Astrocyte of the cerebellum (primary cell): ENCODE results near the gene GFOD1.

Source experiments
- DNase-seq: peaks from one replicate; pipeline ENCODE4 v3.0.0-alpha.2; 2011; ENCODE audit warnings: low read depth
- H3K4me3 ChIP-seq: 2 replicates; pipeline ENCODE4 v1.5.1; 2011; ENCODE audit warnings: mild to moderate bottlenecking, low read depth, low read length, moderate library complexity
- in situ Hi-C: cut with HindIII; loops from 2 replicates; pipeline ENCODE4 v1.10.0; 2017; ENCODE audit warnings: low sequenced_read_pairs
- TF ChIP-seq, protein P1 (sequence below): IDR thresholded peaks from 2 replicates; pipeline ENCODE4 v1.5.1; 2012; ENCODE audit warnings: low read length, low read depth, moderate library complexity, mild to moderate bottlenecking; ENCODE audit errors: missing control alignments

GFOD1 gene

DNA sequence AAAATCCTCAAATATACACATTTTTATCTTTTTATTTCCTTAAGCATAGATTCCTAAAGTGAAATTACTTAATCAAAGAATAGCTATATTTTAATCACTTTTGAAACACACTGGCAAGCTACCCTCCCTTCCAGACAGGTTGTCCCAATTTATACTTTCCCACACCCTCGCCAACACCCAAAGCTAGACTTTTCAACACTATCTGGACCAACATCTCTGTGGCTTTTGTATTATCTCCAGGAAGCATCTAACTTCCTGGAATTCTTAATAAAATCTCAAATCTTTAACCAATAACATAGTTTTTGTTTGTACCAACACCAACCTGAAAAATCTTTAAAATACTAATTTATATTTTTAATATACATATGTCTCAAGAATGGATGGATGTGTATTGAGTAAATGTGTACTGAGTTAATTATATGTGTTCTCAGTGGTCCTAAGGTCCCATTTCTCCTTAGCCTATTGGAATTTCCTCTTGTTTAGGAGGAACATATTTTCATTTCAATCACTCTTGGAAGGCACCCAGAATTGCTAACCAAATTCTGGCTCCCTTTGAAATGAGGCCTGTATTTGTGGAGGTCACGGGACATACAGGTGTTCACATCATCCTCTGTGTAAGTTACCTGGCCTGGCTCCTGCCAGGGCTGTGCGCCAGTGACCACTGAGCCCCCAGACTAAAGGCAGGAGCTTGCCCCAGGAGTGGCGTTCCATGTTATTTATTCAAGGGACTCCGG lies 17.4 kb upstream of the GFOD1 start:
- H3K4me3 ChIP-seq = no peak overlapping the region
- TF ChIP-seq, protein P1, sequence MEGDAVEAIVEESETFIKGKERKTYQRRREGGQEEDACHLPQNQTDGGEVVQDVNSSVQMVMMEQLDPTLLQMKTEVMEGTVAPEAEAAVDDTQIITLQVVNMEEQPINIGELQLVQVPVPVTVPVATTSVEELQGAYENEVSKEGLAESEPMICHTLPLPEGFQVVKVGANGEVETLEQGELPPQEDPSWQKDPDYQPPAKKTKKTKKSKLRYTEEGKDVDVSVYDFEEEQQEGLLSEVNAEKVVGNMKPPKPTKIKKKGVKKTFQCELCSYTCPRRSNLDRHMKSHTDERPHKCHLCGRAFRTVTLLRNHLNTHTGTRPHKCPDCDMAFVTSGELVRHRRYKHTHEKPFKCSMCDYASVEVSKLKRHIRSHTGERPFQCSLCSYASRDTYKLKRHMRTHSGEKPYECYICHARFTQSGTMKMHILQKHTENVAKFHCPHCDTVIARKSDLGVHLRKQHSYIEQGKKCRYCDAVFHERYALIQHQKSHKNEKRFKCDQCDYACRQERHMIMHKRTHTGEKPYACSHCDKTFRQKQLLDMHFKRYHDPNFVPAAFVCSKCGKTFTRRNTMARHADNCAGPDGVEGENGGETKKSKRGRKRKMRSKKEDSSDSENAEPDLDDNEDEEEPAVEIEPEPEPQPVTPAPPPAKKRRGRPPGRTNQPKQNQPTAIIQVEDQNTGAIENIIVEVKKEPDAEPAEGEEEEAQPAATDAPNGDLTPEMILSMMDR = no peak
- no peak for DNase-seq
- in situ Hi-C loops = no loop called here

DNA sequence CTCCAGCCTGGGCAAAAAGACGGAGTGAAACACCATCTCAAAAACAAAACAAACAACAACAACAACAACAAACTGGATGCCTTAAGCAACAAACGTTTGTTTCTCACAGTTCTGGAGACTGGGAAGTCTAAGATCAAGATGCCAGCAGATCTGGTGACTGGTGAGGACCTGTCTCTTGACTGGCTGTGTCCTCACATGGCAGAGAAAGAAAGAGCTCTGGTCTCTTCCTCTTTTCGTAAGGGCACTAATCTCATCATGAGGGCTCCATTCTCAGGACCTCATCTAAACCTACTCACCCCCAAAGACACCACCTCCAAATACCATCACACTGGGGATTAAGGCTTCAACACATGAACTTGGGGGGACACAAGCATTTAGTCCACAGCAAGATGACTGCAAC lies 13.5 kb upstream of the GFOD1 start:
- TF ChIP-seq, protein P1 = no peak
- DNase-seq = no peak
- in situ Hi-C loops = no loop called here
- no peak overlapping the region for H3K4me3 ChIP-seq

DNA sequence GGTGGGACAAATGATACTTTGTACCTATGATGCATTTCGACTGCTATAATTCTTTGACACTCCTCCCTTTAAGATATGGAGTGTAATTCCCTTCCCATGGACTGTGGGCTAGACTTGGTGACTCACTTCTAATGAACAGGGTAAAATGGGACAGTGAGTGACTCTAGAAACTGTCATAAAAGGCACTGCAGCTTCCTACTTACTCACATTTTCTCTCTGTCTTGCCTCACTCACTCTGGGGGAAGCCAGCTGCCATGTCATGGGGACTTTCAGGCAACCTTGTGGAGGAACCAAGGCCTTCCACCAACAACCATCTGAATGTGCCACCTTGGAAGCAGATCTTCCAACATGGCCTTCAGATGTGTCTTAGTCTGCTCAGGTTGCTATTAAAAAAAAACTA lies 12.9 kb upstream of the GFOD1 start:
- in situ Hi-C loops = no loop called here
- no peak for DNase-seq
- H3K4me3 ChIP-seq = no peak overlapping the region
- TF ChIP-seq, protein P1 = no peak

DNA sequence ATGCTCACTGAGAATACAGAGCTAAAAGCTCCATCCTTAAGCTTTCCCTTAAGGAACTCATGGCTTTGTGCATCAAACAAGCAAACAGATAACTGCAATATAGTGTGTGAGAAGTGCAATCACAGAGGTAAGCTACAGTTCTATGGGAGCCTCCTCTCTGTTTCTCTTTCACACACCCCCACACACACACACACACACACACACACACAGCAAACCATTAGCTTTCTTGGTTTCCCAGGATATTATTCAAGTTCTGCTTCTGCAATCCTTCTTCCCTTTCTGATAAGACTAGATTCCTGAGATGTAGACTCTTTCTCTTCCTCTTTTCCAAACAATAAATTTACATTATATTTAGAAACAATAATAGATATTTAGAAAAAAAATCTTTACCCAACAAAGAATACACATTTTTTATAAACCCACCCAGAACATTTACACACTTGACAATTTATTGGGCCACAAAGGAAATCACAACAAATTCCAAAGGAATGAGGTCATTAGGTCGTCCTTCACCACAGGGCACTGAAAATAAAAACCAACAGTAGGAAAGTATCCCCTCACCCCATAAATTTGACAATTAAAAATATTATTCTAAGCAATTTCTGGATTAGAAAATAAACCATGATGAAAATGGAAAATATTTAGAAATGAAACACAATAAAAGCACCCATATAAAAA lies 9.3 kb upstream of the GFOD1 start:
- H3K4me3 ChIP-seq = no peak overlapping the region
- in situ Hi-C loops = no loop called here
- TF ChIP-seq, protein P1 = no peak
- no peak for DNase-seq

DNA sequence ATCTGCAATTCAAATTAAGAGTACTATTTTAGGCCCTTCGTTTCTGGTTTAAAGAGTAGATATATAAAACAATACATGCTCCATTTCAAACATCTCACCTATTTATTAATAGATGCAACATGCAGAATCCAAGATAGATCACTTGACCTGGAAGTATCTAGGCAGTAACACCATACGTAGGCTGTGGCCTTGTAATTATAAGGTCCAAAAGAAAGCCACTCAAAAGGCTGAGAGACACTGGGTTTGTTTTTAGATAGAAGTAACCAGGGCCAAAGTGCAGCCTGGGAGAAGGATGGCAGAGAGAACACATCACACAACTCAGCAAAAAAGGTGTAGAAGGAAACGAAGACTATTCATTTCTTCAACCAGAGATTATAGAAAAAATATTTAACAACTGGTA lies 8.4 kb upstream of the GFOD1 start:
- no peak for DNase-seq
- TF ChIP-seq, protein P1 = no peak
- in situ Hi-C loops = no loop called here
- no peak overlapping the region for H3K4me3 ChIP-seq

DNA sequence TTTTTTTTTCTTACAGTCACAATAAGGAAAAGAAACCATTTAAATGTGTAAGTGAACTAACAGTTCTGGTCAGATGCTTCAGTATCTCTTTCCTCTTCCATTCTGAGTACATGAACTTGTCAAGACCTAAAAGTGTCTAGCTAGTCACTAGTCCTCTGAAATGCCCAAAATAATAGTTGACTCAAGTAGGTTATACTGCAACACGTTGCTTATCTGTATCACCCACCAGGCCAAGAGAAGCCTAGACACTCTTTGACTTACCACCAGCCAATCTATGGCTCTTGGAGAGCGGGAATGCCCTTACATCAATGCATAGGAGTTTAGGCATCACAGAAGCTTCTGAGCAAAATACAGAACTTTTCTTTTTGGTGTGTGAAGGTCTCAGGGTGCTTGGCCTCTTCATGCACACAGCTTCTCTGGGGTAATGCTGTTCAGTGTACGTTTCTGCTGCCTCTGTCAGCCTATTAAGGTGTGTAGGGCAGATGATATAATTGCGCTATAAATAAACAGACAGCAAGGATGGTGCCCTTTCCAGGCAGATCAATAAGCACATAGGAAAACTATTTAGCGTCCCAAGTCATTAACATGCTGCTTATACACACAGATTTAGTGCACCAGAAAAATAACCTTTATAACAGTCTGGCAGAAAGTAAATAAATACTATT lies 7.8 kb upstream of the GFOD1 start:
- TF ChIP-seq, protein P1 = no peak
- in situ Hi-C loops = no loop called here
- H3K4me3 ChIP-seq = no peak overlapping the region
- no peak for DNase-seq
